SJCRH30 (cell line): Measurements from ENCODE around the gene HTR1D. TPM values are rescaled to one million over a fixed set of nuclear protein-coding genes. Genes with fewer than 3 reads are reported as not detected.
"Not testable (repeated sequence)": the region's sequence is repeated elsewhere in the genome, so short reads cannot be mapped to it uniquely, and the experiment has no call there.

Experiments
- DNase-seq, 2 experiments: peaks; one replicate each; pipeline ENCODE4 v3.0.0-alpha.2; 2015 to 2020
- H3K27ac ChIP-seq: fragments of 250-450 bp; sonication (Bioruptor Pico); 2 replicates; pipeline ENCODE4 v1.5.1; 2020; ENCODE audit warnings: mild to moderate bottlenecking, moderate library complexity
- H3K27me3 ChIP-seq: fragments of 250-450 bp; sonication (Bioruptor Pico); 2 replicates; pipeline ENCODE4 v1.5.1; 2020; ENCODE audit warnings: mild to moderate bottlenecking, moderate library complexity
- H3K36me3 ChIP-seq: fragments of 250-450 bp; sonication (Bioruptor Pico); 2 replicates; pipeline ENCODE4 v1.5.1; 2020; ENCODE audit warnings: mild to moderate bottlenecking, moderate library complexity
- H3K4me1 ChIP-seq: fragments of 250-450 bp; sonication (Bioruptor Pico); 2 replicates; pipeline ENCODE4 v1.5.1; 2020; ENCODE audit warnings: mild to moderate bottlenecking, moderate library complexity
- H3K4me3 ChIP-seq: fragments of 250-450 bp; sonication (Bioruptor Pico); 2 replicates; pipeline ENCODE4 v1.5.1; 2020; ENCODE audit warnings: mild to moderate bottlenecking, moderate library complexity
- H3K9me3 ChIP-seq: fragments of 250-450 bp; sonication (Bioruptor Pico); replicated peaks from 2 replicates; pipeline ENCODE4 v1.5.1; 2020; ENCODE audit warnings: mild to moderate bottlenecking, moderate library complexity
- total RNA-seq: library from RNA; depleted of rRNA; stranded (reverse); fragments of >200 nt; shearing (Covaris generic); gene quantifications from 2 replicates; pipeline ENCODE4 v1.2.3, GENCODE V29; 2014; rRNA removed

Gene HTR1D
- not detected in 2 replicates for total RNA-seq

- Histone ChIP-seq H3K4me3 (peak within 1 kb of the TSS; percentile 17), H3K27me3 (peaks cover 40% of the 10 kb centered on the region), H3K27ac (no peak within 1 kb of the TSS), H3K9me3 (no peaks in the 10 kb centered on the region; the same call in 1 of the 2 replicates), H3K36me3 (no peaks in the 10 kb centered on the region), H3K4me1 (no peaks in the 10 kb centered on the region)
- no peak for DNase-seq
These were observed at the start of gene HTR1D for GRCh38 chr1:23217421-23218115. TSS of gene HTR1D (minus strand) at chr1:23217502. CDS start at chr1:23194219, 23,283 bp downstream.

- Histone ChIP-seq H3K27ac (no peak overlapping the region), H3K4me3 (no peak overlapping the region), H3K4me1 (no peaks in the 10 kb centered on the region), H3K36me3 (no peaks in the 10 kb centered on the region), H3K9me3 (no peaks in the 10 kb centered on the region), H3K27me3 (no peaks in the 10 kb centered on the region)
- DNase-seq, result no peak
These were observed 46.1 kb upstream of the HTR1D start for GRCh38 chr1:23263380-23263887.

- H3K36me3 ChIP-seq, H3K4me1 ChIP-seq, H3K27ac ChIP-seq, DNase-seq, H3K27me3 ChIP-seq, H3K4me3 ChIP-seq, H3K9me3 ChIP-seq: not testable (repeated sequence)
These were observed 40.8 kb upstream of the HTR1D start for GRCh38 chr1:23258082-23258481.

- not testable (repeated sequence) for H3K9me3 ChIP-seq, DNase-seq
These were observed 40.1 kb upstream of the HTR1D start for GRCh38 chr1:23257371-23257770.

GRCh38 chr1:23254584-23254983 is 37.3 kb upstream of the HTR1D start:
- H3K27ac ChIP-seq, result no peak overlapping the region
- no peak overlapping the region for H3K4me3 ChIP-seq
- H3K27me3 ChIP-seq, result no peaks in the 10 kb centered on the region
- no peak for DNase-seq
- no peaks in the 10 kb centered on the region for H3K9me3 ChIP-seq
- H3K4me1 ChIP-seq, result no peaks in the 10 kb centered on the region
- H3K36me3 ChIP-seq, result no peaks in the 10 kb centered on the region

More at GRCh38 chr1:23257371-23257770, 40.1 kb upstream of the HTR1D start:
- not testable (repeated sequence) for H3K27ac ChIP-seq, H3K4me1 ChIP-seq, H3K36me3 ChIP-seq, H3K4me3 ChIP-seq, H3K27me3 ChIP-seq

GRCh38 chr1:23251812-23252211 is 34.5 kb upstream of the HTR1D start:
- Histone ChIP-seq H3K27me3 (no peaks in the 10 kb centered on the region), H3K36me3 (no peaks in the 10 kb centered on the region), H3K27ac (no peak overlapping the region), H3K9me3 (no peaks in the 10 kb centered on the region), H3K4me1 (no peaks in the 10 kb centered on the region), H3K4me3 (no peak overlapping the region)
- no peak for DNase-seq

GRCh38 chr1:23249787-23250454 is 32.6 kb upstream of the HTR1D start:
- no peak for DNase-seq
- Histone ChIP-seq H3K36me3 (no peaks in the 10 kb centered on the region), H3K27ac (no peak overlapping the region), H3K27me3 (no peaks in the 10 kb centered on the region), H3K4me3 (no peak overlapping the region), H3K9me3 (no peaks in the 10 kb centered on the region), H3K4me1 (no peaks in the 10 kb centered on the region)

GRCh38 chr1:23247276-23247675 is 30.0 kb upstream of the HTR1D start:
- Histone ChIP-seq H3K4me1 (no peaks in the 10 kb centered on the region), H3K4me3 (no peak overlapping the region), H3K27ac (no peak overlapping the region), H3K27me3 (no peaks in the 10 kb centered on the region), H3K9me3 (no peaks in the 10 kb centered on the region), H3K36me3 (no peaks in the 10 kb centered on the region)
- no peak for DNase-seq

- no peaks in the 10 kb centered on the region for H3K9me3 ChIP-seq
- DNase-seq, result no peak
- no peak overlapping the region for H3K4me3 ChIP-seq
- H3K36me3 ChIP-seq, result no peaks in the 10 kb centered on the region
- no peaks in the 10 kb centered on the region for H3K27me3 ChIP-seq
- no peak overlapping the region for H3K27ac ChIP-seq
- H3K4me1 ChIP-seq, result no peaks in the 10 kb centered on the region
These were observed 29.0 kb upstream of the HTR1D start for GRCh38 chr1:23246274-23246673.

- DNase-seq, result no peak
- Histone ChIP-seq H3K9me3 (peaks cover 3% of the 10 kb centered on the region; the same call in 1 of the 2 replicates), H3K4me3 (no peak overlapping the region), H3K36me3 (no peaks in the 10 kb centered on the region), H3K27me3 (no peaks in the 10 kb centered on the region), H3K27ac (no peak overlapping the region), H3K4me1 (no peaks in the 10 kb centered on the region)
These were observed 27.0 kb upstream of the HTR1D start for GRCh38 chr1:23244256-23244761.

- Histone ChIP-seq H3K27ac (no peak overlapping the region), H3K9me3 (peaks cover 3% of the 10 kb centered on the region; the same call in 1 of the 2 replicates), H3K4me1 (no peaks in the 10 kb centered on the region), H3K4me3 (no peak overlapping the region), H3K27me3 (no peaks in the 10 kb centered on the region), H3K36me3 (no peaks in the 10 kb centered on the region)
- DNase-seq, result no peak
These were observed 25.1 kb upstream of the HTR1D start for GRCh38 chr1:23242414-23242813.

- Histone ChIP-seq H3K27ac (no peak overlapping the region), H3K9me3 (peaks cover 3% of the 10 kb centered on the region; the same call in 1 of the 2 replicates), H3K36me3 (no peaks in the 10 kb centered on the region), H3K4me3 (no peak overlapping the region), H3K4me1 (no peaks in the 10 kb centered on the region), H3K27me3 (no peaks in the 10 kb centered on the region)
- DNase-seq, result no peak
These were observed 22.5 kb upstream of the HTR1D start for GRCh38 chr1:23239638-23240295.

GRCh38 chr1:23238565-23238964 is 21.3 kb upstream of the HTR1D start:
- DNase-seq, result no peak
- Histone ChIP-seq H3K36me3 (no peaks in the 10 kb centered on the region), H3K27me3 (no peaks in the 10 kb centered on the region), H3K27ac (no peak overlapping the region), H3K4me1 (no peaks in the 10 kb centered on the region), H3K9me3 (peaks cover 3% of the 10 kb centered on the region; the same call in 1 of the 2 replicates), H3K4me3 (no peak overlapping the region)

GRCh38 chr1:23237508-23237907 is 20.2 kb upstream of the HTR1D start:
- Histone ChIP-seq H3K4me1 (no peaks in the 10 kb centered on the region), H3K36me3 (no peaks in the 10 kb centered on the region), H3K4me3 (no peak overlapping the region), H3K27me3 (no peaks in the 10 kb centered on the region), H3K27ac (no peak overlapping the region), H3K9me3 (peaks cover 3% of the 10 kb centered on the region; the same call in 1 of the 2 replicates)
- DNase-seq, result no peak

GRCh38 chr1:23227806-23228205 is 10.5 kb upstream of the HTR1D start:
- H3K27me3 ChIP-seq, result peaks cover 4% of the 10 kb centered on the region; the same call in 1 of the 2 replicates
- peaks cover 5% of the 10 kb centered on the region; the same call in 1 of the 2 replicates for H3K4me1 ChIP-seq
- no peak overlapping the region for H3K27ac ChIP-seq
- 0 out of 2 replicates have a peak, but pooled peaks cover 3% of the 10 kb centered on the region for H3K9me3 ChIP-seq
- no peaks in the 10 kb centered on the region for H3K36me3 ChIP-seq
- DNase-seq, result no peak
- no peak overlapping the region for H3K4me3 ChIP-seq
